ENCODE measurements around the gene MPI.
"Not testable (repeated sequence)": the region's sequence is repeated elsewhere in the genome, so short reads cannot be mapped to it uniquely, and the experiment has no call there.

MPI gene

DNA sequence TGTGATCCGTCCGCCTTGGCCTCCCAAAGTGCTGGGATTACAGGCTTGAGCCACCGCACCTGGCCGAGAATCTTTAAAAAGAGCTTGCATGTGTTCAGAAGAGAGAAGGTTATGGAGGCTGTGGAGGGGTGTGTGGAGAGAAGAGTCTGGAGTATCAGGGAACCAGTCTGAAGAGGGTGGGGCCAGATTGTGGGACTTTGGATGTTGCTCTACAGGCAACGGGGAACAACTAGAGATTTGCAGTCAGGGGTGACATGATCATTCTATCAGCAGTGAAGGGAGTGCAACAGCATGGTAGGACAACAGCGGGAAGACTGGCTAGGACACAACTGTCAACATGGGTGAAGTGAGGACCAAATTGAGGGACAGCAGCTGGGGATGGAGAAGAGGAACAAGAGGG lies 25.5 kb upstream of the MPI start:
- no peak for DNase-seq

DNA sequence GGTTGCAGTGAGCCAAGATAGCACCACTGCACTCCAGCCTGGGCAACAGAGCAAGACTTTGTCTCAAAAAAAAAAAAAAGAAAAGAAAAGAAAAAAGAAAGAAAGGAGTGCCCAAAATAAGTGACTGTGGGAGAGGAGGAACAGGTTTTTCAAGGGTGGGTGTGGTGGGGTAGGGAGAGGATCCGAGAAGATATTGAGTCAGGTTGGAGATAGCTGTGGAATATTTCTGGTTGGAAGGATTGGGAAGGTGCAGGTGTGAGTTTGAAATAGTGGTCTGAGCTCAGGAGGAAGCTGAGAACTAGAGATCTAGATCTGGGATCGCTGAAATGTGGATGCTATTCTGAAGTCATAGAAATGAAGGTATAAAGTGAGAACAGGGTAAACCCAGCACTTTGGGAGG lies 24.5 kb upstream of the MPI start:
- DNase-seq: no peak

GRCh38 chr15:74866090-74866489 lies 23.8 kb upstream of the MPI start:
- no peak for DNase-seq

GRCh38 chr15:74867466-74868038 lies 22.3 kb upstream of the MPI start:
- no peak for DNase-seq

- DNase-seq: no peak
Observed at GRCh38 chr15:74868059-74868458, 21.8 kb upstream of the MPI start.

- no peak for DNase-seq
Observed at GRCh38 chr15:74869372-74869725, 20.5 kb upstream of the MPI start.

- no peak for DNase-seq
Observed at GRCh38 chr15:74869726-74870407, 20.0 kb upstream of the MPI start.

GRCh38 chr15:74870436-74871215 lies 19.2 kb upstream of the MPI start:
- no peak for DNase-seq

DNA sequence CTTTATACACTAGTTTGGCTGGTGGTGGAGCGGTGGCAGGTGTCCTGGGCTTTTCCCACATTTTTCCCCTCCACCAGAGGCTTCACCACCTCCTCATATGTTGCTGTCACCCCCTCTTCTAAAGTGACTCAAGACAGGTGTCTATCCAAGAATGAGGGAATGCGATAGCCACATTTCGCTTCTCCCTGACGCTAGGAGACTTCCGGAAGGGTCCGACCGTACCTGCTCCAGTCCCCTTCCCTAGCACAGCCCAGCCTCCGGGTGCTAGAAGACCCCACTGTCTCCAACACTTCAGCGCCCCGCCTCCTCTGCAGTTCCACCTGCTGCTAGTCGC lies 17.2 kb upstream of the MPI start:
- no peak for DNase-seq

- peak; percentile 79 to 94 (median 88) for DNase-seq
Observed at GRCh38 chr15:74873036-74873755, 16.6 kb upstream of the MPI start, which contains the start of gene SCAMP2. SCAMP2 (minus strand) TSS chr15:74873365; CDS start chr15:74873255, 110 bp downstream.

DNA sequence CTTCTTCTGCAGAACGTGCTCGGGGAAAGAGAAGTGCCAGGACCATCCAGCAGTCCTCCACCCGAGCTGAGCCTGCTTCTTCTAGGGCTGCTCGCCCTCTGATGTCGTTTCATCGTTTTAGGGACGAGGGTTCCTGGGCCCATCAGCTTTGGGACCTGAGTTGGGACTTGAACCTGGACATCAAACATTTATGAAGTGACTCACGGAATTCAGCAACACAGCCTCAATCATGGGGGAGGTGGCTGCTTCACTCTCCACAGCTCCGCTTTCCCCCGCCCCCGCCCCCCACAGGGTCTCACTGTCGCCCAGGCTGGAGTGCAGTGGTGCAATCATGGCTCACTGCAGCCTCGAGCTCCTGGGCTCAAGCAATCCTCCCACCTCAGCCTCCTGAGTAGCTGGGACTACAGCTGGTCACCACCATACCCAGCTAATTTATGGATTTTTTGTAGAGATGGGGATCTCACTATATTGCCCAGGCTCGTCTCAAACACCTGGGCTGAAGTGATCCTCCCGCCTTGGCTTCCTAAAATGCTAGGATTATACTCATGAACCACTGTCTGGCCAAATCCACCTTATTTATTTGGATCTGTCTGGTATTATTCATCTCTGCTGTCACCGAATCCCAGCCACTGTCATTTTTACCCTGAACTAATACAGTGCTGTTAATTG lies 16.0 kb upstream of the MPI start:
- DNase-seq: no peak

GRCh38 chr15:74878273-74878672 lies 11.6 kb upstream of the MPI start:
- DNase-seq: no peak

GRCh38 chr15:74882528-74882927 lies 7.3 kb upstream of the MPI start:
- no peak for DNase-seq

GRCh38 chr15:74884428-74885223 lies 5.2 kb upstream of the MPI start:
- no peak for DNase-seq

GRCh38 chr15:74885461-74885860 lies 4.4 kb upstream of the MPI start:
- no peak for DNase-seq

- DNase-seq: not testable (repeated sequence)
Observed at GRCh38 chr15:74887537-74888193, 2.2 kb upstream of the MPI start.

GRCh38 chr15:74888716-74889115 lies 1.1 kb upstream of the MPI start:
- DNase-seq: no peak

DNA sequence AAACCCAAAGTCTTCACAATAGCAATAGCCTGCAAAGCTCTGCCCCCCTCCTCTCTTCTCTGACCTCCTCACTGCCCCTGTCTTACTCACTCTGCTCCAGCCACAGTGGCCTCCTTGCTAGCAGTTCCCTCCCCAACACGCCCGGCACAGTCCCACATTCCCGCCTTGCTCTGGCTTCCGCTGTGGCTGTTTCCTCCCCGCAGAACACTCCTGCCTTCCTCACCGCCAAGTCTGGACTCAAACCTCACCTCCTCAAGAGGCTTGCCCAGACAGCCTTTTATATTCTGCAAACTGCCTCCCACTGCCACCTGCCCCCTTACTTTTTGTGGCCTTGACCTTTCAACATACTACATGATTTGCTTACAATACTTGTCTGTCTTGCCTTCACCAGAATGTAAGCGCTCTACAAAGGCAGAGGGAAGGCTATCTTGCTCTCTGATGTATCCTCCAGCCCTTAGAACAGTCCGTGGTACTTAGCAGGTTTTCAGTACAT lies 406 bp upstream of the MPI start:
- DNase-seq: no peak

DNA sequence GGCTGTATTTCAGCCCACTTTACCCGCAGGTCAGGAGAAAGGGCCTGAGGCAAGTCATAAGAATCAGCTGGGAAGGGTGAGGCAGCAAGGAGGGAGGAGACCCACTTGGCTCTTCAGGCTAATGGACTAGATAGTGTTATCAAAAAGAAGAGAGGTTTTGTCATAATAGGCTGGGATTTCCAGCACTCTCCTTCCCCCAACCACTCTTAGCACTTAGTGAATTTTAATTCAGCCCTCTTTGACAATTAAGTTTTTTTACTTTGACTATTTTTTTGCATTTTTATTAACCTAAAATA lies 771 bp downstream of the MPI start:
- DNase-seq: no peak

DNA sequence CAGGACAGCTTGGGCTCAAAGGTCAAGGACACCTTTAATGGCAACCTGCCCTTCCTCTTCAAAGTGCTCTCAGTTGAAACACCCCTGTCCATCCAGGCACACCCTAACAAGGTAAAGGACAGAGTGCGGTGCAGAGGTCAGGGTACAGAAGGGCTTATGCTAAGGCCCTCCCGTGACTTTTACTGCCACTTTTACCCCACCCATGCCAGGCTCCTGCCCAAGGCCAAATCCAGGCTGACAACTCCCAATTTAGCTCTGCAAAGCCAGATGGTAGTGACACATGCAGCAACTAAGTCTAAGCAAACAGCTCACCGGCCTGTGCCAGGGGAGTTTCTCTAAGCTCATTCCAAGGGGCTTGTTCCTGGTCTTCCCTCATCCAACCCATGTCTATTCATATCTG lies 1.6 kb downstream of the MPI start:
- no peak for DNase-seq

DNA sequence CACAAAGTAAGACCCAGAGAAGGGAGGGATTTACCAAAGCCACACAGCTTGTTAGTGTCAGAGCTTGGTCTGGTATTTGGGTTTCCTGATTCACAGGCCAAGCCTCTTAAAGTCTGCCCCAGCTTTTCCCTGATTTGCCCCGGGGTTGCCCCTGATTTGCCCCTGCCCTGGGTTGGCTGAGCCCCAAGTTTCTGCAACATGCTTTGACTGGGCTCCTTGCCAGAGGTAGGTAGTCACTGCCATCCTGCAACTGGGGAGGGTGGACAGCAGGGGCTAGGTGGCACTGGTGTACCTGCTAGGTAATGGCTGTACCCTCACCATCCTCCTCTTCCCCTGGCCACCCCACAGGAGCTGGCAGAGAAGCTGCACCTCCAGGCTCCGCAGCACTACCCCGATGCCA lies 2.5 kb downstream of the MPI start:
- DNase-seq: no peak

GRCh38 chr15:74892931-74893330 lies 3.1 kb downstream of the MPI start:
- DNase-seq: no peak
